K562 (cell line): ENCODE data around the gene IDNK. TPM values are rescaled to one million over a fixed set of nuclear protein-coding genes. Genes with fewer than 3 reads are reported as not detected.

Experiments
- ATAC-seq: fragments of 200-7000 bp; cut with Tn5 transposase; 3 replicates; pipeline ENCODE4 v1.9.1; 2020; ENCODE audit warnings: moderate library complexity
- BruUV-seq: library from RNA; stranded (reverse); fragments of 400-500 nt; replicated peaks from 2 replicates; lab custom pipeline; 2021; lab: Mats Ljungman, UMichigan
- CTCF ChIA-PET: fragments of 300-600 bp; formaldehyde crosslinking; extraction: SDS; loops from one replicate; lab custom pipeline; 2021; ENCODE audit warnings: low intra/inter-chr PET ratio; lab: Yijun Ruan, JAX
- POLR2A ChIA-PET: fragments of 300-600, 350-650 bp; sonication (Branson Sonifier 250); formaldehyde crosslinking; extraction: SDS; loops from one replicate; lab custom pipeline; 2021; ENCODE audit warnings: antibody characterized with exemption, inconsistent platforms; lab: Yijun Ruan, JAX
- DNase-seq, 4 experiments: peaks; one replicate each; pipeline versions ENCODE4 v3.0.0 to v3.0.0-alpha.2; 2011 to 2018; ENCODE audit warnings: low spot score in 3 of 4, mixed read lengths in 3 of 4; ENCODE audit errors: extremely low read depth in 1 of 4
- FAIRE-seq: peaks from 2 replicates; lab custom pipeline; 2011; peaks lifted over from hg19 to GRCh38; lab: Jason Lieb, UNC
- H2AFZ ChIP-seq: 2 replicates; pipeline ENCODE4 v1.6.0; 2011; ENCODE audit warnings: low read depth, low read length, control low read depth, inconsistent platforms
- H3K27ac ChIP-seq: fragments of 200-600 bp; 3 replicates; pipeline ENCODE4 v1.8.0; 2011; ENCODE audit warnings: low read depth, mild to moderate bottlenecking, control low read depth, inconsistent platforms, low read length, moderate library complexity, mixed read lengths; ENCODE audit errors: extremely low read depth
- H3K27me3 ChIP-seq, 2 experiments: fragments of 300-600 bp in 1 of 2; 2 replicates in 1 of 2; 3 replicates in 1 of 2; pipeline versions ENCODE4 v1.6.0 to v1.8.0; 2011; ENCODE audit warnings: inconsistent platforms in 2 of 2, low read length in 2 of 2, mild to moderate bottlenecking in 1 of 2, mixed read lengths in 1 of 2, moderate library complexity in 1 of 2; ENCODE audit not compliant: control insufficient read depth in 2 of 2, insufficient read depth in 2 of 2
- H3K36me3 ChIP-seq: fragments of 300-600 bp; 3 replicates; pipeline ENCODE4 v1.8.0; 2011; ENCODE audit warnings: mild to moderate bottlenecking, low read length, inconsistent platforms; ENCODE audit not compliant: control insufficient read depth, insufficient read depth
- H3K4me1 ChIP-seq, 2 experiments: fragments of 200-600 bp in 1 of 2; replicated peaks in 1 of 2; 2 replicates in 1 of 2; 3 replicates in 1 of 2; pipeline versions ENCODE4 v1.5.1 to v1.8.0; 2011; ENCODE audit warnings: inconsistent platforms in 2 of 2, low read length in 2 of 2, mild to moderate bottlenecking in 1 of 2, mixed read lengths in 1 of 2, moderate library complexity in 1 of 2; ENCODE audit not compliant: control insufficient read depth in 2 of 2, insufficient read depth in 2 of 2
- H3K4me2 ChIP-seq: 2 replicates; pipeline ENCODE4 v1.6.1; 2011; ENCODE audit warnings: low read length, control low read depth, inconsistent platforms, mixed read lengths; ENCODE audit not compliant: insufficient read depth
- H3K4me3 ChIP-seq: fragments of 200-600 bp; sonication (generic), shearing (Covaris generic); 2 replicates; pipeline ENCODE4 v1.5.1; 2016; ENCODE audit warnings: control low read depth, inconsistent platforms
- H3K79me2 ChIP-seq: fragments of 200-600 bp; 3 replicates; pipeline ENCODE4 v1.8.0; 2011; ENCODE audit warnings: low read length, inconsistent platforms; ENCODE audit not compliant: control insufficient read depth, insufficient read depth
- H3K9ac ChIP-seq, 2 experiments: 2 replicates each; pipeline versions ENCODE4 v1.6.0 to v1.6.1; 2011; ENCODE audit warnings: low read depth in 2 of 2, low read length in 2 of 2, control low read depth in 1 of 2, inconsistent platforms in 1 of 2, mild to moderate bottlenecking in 1 of 2, mixed read lengths in 1 of 2; ENCODE audit not compliant: insufficient read depth in 1 of 2
- H3K9me1 ChIP-seq: one replicate; pipeline ENCODE4 v1.6.0; 2011; ENCODE audit warnings: inconsistent platforms, mild to moderate bottlenecking, low read length, moderate library complexity; ENCODE audit not compliant: control insufficient read depth, insufficient read depth
- H3K9me3 ChIP-seq: replicated peaks from 2 replicates; pipeline ENCODE4 v1.5.1; 2011; ENCODE audit warnings: low read depth, low read length, inconsistent platforms; ENCODE audit not compliant: control insufficient read depth, insufficient read depth
- H4K20me1 ChIP-seq: replicated peaks from 2 replicates; pipeline ENCODE4 v1.6.1; 2011; ENCODE audit warnings: low read length, inconsistent platforms, mixed read lengths; ENCODE audit not compliant: control insufficient read depth, insufficient read depth
- CBX1 ChIP-seq: sonication (generic); IDR thresholded peaks from 2 replicates; pipeline ENCODE4 v1.6.1; 2016; ENCODE audit warnings: antibody characterized with exemption, low read depth, mild to moderate bottlenecking
- CREB1 ChIP-seq, 2 experiments: sonication (generic) in 1 of 2; formaldehyde crosslinking in 1 of 2; IDR thresholded peaks; 2 replicates each; pipeline versions ENCODE4 v1.6.1 to v1.8.0; 2012 to 2022; ENCODE audit warnings: inconsistent platforms in 1 of 2, mild to moderate bottlenecking in 1 of 2, missing genetic modification reagents in 1 of 2, moderate library complexity in 1 of 2
- CREB3 ChIP-seq: fragments of 450-650 bp; conservative IDR thresholded peaks from 2 replicates; pipeline ENCODE4 v1.6.1; 2016; ENCODE audit warnings: missing genetic modification characterization, low read depth, mild to moderate bottlenecking, missing compliant biosample characterization, moderate library complexity
- MNT ChIP-seq, 2 experiments: fragments of 450-650 bp; conservative IDR thresholded peaks; 2 replicates each; pipeline ENCODE4 v1.6.1; 2017; ENCODE audit warnings: mild to moderate bottlenecking in 2 of 2, moderate library complexity in 2 of 2
- NONO ChIP-seq, 2 experiments: fragments of 200-400 bp in 1 of 2; fragments of 450-650 bp in 1 of 2; formaldehyde crosslinking in 1 of 2; IDR thresholded peaks; 2 replicates each; pipeline ENCODE4 v1.6.1; 2017; ENCODE audit warnings: low read depth in 2 of 2, mild to moderate bottlenecking in 2 of 2, moderate library complexity in 2 of 2, low read length in 1 of 2
- NR2C1 ChIP-seq, 2 experiments: fragments of 450-650 bp; IDR thresholded peaks; 2 replicates each; pipeline ENCODE4 v1.6.1; 2017; ENCODE audit warnings: mild to moderate bottlenecking in 2 of 2, antibody characterized with exemption in 1 of 2, inconsistent platforms in 1 of 2, missing compliant biosample characterization in 1 of 2, missing genetic modification characterization in 1 of 2
- TBL1XR1 ChIP-seq, 2 experiments: IDR thresholded peaks; 2 replicates each; pipeline ENCODE4 v1.6.1; 2012; ENCODE audit warnings: improper control_type of control experiment in 2 of 2, low read length in 2 of 2, mild to moderate bottlenecking in 1 of 2
- ZNF165 ChIP-seq: fragments of 250-450 bp; sonication (Bioruptor Pico); IDR thresholded peaks from 2 replicates; pipeline ENCODE4 v1.4.0; 2020; ENCODE audit warnings: borderline replicate concordance
- ZNF184 ChIP-seq: sonication (generic); formaldehyde crosslinking; IDR thresholded peaks from 2 replicates; pipeline ENCODE4 v1.5.0; 2020; ENCODE audit warnings: missing genetic modification reagents
- ZNF395 ChIP-seq: fragments of 200-800 bp; sonication (Bioruptor generic); IDR thresholded peaks from 2 replicates; pipeline ENCODE4 v1.6.1; 2017; ENCODE audit warnings: missing genetic modification characterization, missing compliant biosample characterization
- ZNF449 ChIP-seq: fragments of 250-450 bp; sonication (Bioruptor Pico); IDR thresholded peaks from 2 replicates; pipeline ENCODE4 v1.8.0; 2022; ENCODE audit warnings: moderate library complexity, mild to moderate bottlenecking, inconsistent platforms
- ZNF511 ChIP-seq: sonication (generic); formaldehyde crosslinking; IDR thresholded peaks from 2 replicates; pipeline ENCODE4 v1.8.0; 2022; ENCODE audit warnings: mild to moderate bottlenecking, missing genetic modification reagents
- ZNF77 ChIP-seq: fragments of 250-450 bp; sonication (Bioruptor Pico); IDR thresholded peaks from 2 replicates; pipeline ENCODE4 v1.5.0; 2020
- ZZZ3 ChIP-seq: fragments of 450-650 bp; IDR thresholded peaks from 2 replicates; pipeline ENCODE4 v1.6.1; 2016; ENCODE audit warnings: antibody characterized with exemption, mild to moderate bottlenecking, moderate library complexity
- WGBS: fragments of 100-300 bp; shearing (Covaris generic); methylation state at CpG from one replicate; pipeline ENCODE4 v1.1.6; 2016; ENCODE audit warnings: low coverage, mixed read lengths; ENCODE audit not compliant: insufficient coverage; ENCODE audit errors: missing lambda C conversion rate; 5-methylcytosine and 5-hydroxymethylcytosine counted together
- in situ Hi-C: fragments of 300-500 bp; cut with MboI; formaldehyde crosslinking; loops from 4 replicates; pipeline ENCODE4 v1.15.0; 2018; ENCODE audit warnings: inconsistent platforms, mixed read lengths
- intact Hi-C: fragments of 100-400 bp; cut with micrococcal nuclease; formaldehyde crosslinking; loops from 2 replicates; pipeline ENCODE4 v1.14.2; 2022
- polyA plus RNA-seq, 8 experiments: library from polyadenylated mRNA; depleted of rRNA in 4 of 8; stranded (reverse) in 5 of 8; unstranded in 3 of 8; fragments of >200 nt; fragmentation: Nextera tagmentation in 2 of 8; fragmentation: Illumina TruSeq in 1 of 8; extraction: Ambion mirVana in 2 of 8; extraction: Trizol in 1 of 8; gene quantifications; 2 replicates each; pipeline versions ENCODE4 v1.2.1 to v1.2.3, GENCODE V29; 2011 to 2014; ENCODE audit warnings: inconsistent platforms in 1 of 8, missing spikeins in 1 of 8
- total RNA-seq, 7 experiments: library from RNA; depleted of rRNA in 6 of 7; stranded (reverse); fragments of >200 nt in 6 of 7; fragmentation: Illumina TruSeq in 2 of 7; extraction: Trizol in 2 of 7; gene quantifications; 2 replicates each; pipeline versions ENCODE4 v1.2.1 to v1.2.3, GENCODE V29; 2011 to 2021; ENCODE audit warnings: low replicate concordance in 1 of 7

IDNK gene
- total and polyA plus RNA-seq, 9 of the 15 experiments (the other 6 are each of a cell fraction or from before 2014, with no cell fraction given) = 0.41 to 1.1 (median 0.55) TPM

- TF ChIP-seq ZNF511 (CRISPR knock-in tag) = no peak
- TF ChIP-seq ZNF184 (CRISPR knock-in tag) = no peak
- no peak for TF ChIP-seq ZNF395
- no peak for TF ChIP-seq MNT (conservative IDR thresholded peaks at IDR 0.05)
- TF ChIP-seq CBX1 = no peak
These were observed 40.0 kb downstream of the IDNK start (continued) for GRCh38 chr9:83662933-83663332.

- Histone ChIP-seq H3K27ac (no peak overlapping the region), H3K4me2 (no peak overlapping the region), H3K36me3 (peaks cover 96% of the 10 kb centered on the region), H4K20me1 (no peaks in the 10 kb centered on the region), H3K79me2 (peaks cover 10% of the 10 kb centered on the region; the same call in 1 of the 3 replicates), H3K9ac (no peak overlapping the region), H3K27me3 (no peaks in the 10 kb centered on the region), H3K9me3 (no peaks in the 10 kb centered on the region), H2AFZ (no peak overlapping the region), H3K9me1 (no peaks in the 10 kb centered on the region), H3K4me3 (no peak overlapping the region), H3K4me1 (no peaks in the 10 kb centered on the region)
- DNase-seq (no peak), ATAC-seq (no peak), FAIRE-seq (no peak)
- in situ Hi-C loops = no loop called here
- intact Hi-C loops = no loop called here
- no TSS peak for BruUV-seq
- 72% methylated on average over 5 of the region's 5 CpGs for WGBS
- ChIA-PET CTCF (no interaction called here), POLR2A (interaction anchor here (0.7 kb wide), 1 partner anchor 22 kb away, joined by 5 read pairs; no protein-coding TSS in a partner anchor)
- no peak for TF ChIP-seq ZNF165 (CRISPR knock-in tag)
- no peak for TF ChIP-seq TBL1XR1 (IDR thresholded peaks at IDR 0.05; ENCODE audit: low read length in 2 of 2)
- TF ChIP-seq ZZZ3 = no peak
- TF ChIP-seq ZNF77 (CRISPR knock-in tag) = no peak
- TF ChIP-seq NR2C1 (IDR thresholded peaks at IDR 0.05) = no peak
- no peak for TF ChIP-seq NR2C1 (tag; IDR thresholded peaks at IDR 0.05)
- TF ChIP-seq CREB3 (tag) = no peak
- TF ChIP-seq ZNF449 (CRISPR knock-in tag) = no peak
- no peak for TF ChIP-seq CREB1 (IDR thresholded peaks at IDR 0.05)
- TF ChIP-seq CREB1 (CRISPR knock-in tag; IDR thresholded peaks at IDR 0.05) = no peak
- no peak for TF ChIP-seq NONO (IDR thresholded peaks at IDR 0.05; ENCODE audit: low read depth in 2 of 2, low read length in 1 of 2)
These were observed 42.7 kb downstream of the IDNK start for GRCh38 chr9:83665580-83666200.
